GM12878 (cell line): ENCODE data around the gene DEFB131B.
"Not testable (repeated sequence)": the region's sequence is repeated elsewhere in the genome, so short reads cannot be mapped to it uniquely, and the experiment has no call there.

Source experiments
- EGR1 ChIP-seq, 2 experiments: IDR thresholded peaks; 1 replicate in 1 of 2; 2 replicates in 1 of 2; pipeline ENCODE4 v1.6.1; 2011 to 2012; ENCODE audit warnings: low read depth in 2 of 2, low read length in 2 of 2, borderline replicate concordance in 1 of 2, mild to moderate bottlenecking in 1 of 2, moderate library complexity in 1 of 2
- EP300 ChIP-seq, 2 experiments: fragments of 150-350 bp in 1 of 2; IDR thresholded peaks; 2 replicates each; pipeline ENCODE4 v1.6.1; 2011 to 2012; ENCODE audit warnings: low read depth in 2 of 2, low read length in 2 of 2, borderline replicate concordance in 1 of 2, improper control_type of control experiment in 1 of 2, inconsistent platforms in 1 of 2; ENCODE audit not compliant: control insufficient read depth in 1 of 2
- PAX8 ChIP-seq: fragments of 450-650 bp; IDR thresholded peaks from 2 replicates; pipeline ENCODE4 v1.6.1; 2017; ENCODE audit warnings: mild to moderate bottlenecking, moderate library complexity
- POLR2A ChIP-seq: IDR thresholded peaks from 2 replicates; pipeline ENCODE4 v1.6.1; 2011; ENCODE audit warnings: low read depth, mild to moderate bottlenecking, low read length
- POU2F2 ChIP-seq: IDR thresholded peaks from 3 replicates; pipeline ENCODE4 v1.6.1; 2011; ENCODE audit warnings: low read depth, mild to moderate bottlenecking, low read length, borderline replicate concordance
- RB1 ChIP-seq: fragments of 450-650 bp; formaldehyde crosslinking; IDR thresholded peaks from 2 replicates; pipeline ENCODE4 v1.6.1; 2017; ENCODE audit warnings: mild to moderate bottlenecking, borderline replicate concordance
- SP1 ChIP-seq: IDR thresholded peaks from one replicate; pipeline ENCODE4 v1.6.1; 2011; ENCODE audit warnings: low read depth, low read length
- SRF ChIP-seq, 2 experiments: IDR thresholded peaks; 2 replicates each; pipeline ENCODE4 v1.6.1; 2011; ENCODE audit warnings: low read depth in 2 of 2, low read length in 2 of 2, mild to moderate bottlenecking in 1 of 2, moderate library complexity in 1 of 2
- TCF3 ChIP-seq: IDR thresholded peaks from 2 replicates; pipeline ENCODE4 v1.6.1; 2012; ENCODE audit warnings: low read depth, mild to moderate bottlenecking, low read length, borderline replicate concordance; ENCODE audit not compliant: insufficient read depth
- ZBTB4 ChIP-seq: fragments of 450-650 bp; formaldehyde crosslinking; IDR thresholded peaks from 2 replicates; pipeline ENCODE4 v1.4.0; 2022; ENCODE audit warnings: mild to moderate bottlenecking, moderate library complexity
- TF ChIP-seq, protein P1 (sequence below): IDR thresholded peaks from 2 replicates; pipeline ENCODE4 v1.6.1; 2012; ENCODE audit warnings: low read length, inconsistent platforms
- TF ChIP-seq, protein P2 (sequence below), 3 experiments: IDR thresholded peaks in 2 of 3; conservative IDR thresholded peaks in 1 of 3; 2 replicates each; pipeline ENCODE4 v1.5.1; 2011; ENCODE audit warnings: low read depth in 3 of 3, low read length in 3 of 3, mild to moderate bottlenecking in 3 of 3, control low read depth in 2 of 3, moderate library complexity in 2 of 3, inconsistent platforms in 1 of 3, mixed read lengths in 1 of 3; ENCODE audit not compliant: control insufficient read depth in 2 of 3, insufficient read depth in 1 of 3; ENCODE audit errors: extremely low read depth in 1 of 3

DNA sequence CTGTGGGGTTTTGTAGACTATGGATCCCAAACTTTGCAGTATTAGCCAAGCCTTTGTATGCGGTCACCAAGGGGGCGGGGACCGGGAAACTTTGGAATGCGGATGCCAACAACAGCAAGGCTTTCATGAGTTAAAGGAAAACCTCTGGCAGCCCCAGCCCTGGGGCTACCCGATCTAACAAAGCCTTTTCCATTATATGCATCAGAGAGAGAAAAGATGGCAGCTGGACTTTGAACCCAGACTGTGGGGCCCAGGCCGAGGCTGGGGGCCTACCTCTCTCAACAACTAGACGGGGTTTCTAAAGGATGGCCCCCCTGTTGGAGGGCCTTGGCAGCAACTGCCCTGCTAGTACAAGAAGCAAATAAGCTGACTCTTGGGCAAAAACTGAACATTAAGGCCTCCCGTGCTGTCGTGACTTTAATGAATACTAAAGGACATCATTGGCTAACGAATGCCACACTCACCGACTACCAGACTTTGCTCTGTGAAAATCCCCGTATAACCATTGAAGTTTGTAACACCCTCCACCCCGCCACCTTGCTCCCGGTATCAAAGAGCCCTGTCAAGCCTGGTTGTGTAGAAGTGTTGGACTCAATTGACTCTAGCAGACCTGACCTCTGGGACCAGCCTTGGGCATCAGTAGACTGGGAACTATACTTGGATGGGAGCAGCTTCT lies 10.2 kb downstream of the DEFB131B start:
- TF ChIP-seq, protein P1, sequence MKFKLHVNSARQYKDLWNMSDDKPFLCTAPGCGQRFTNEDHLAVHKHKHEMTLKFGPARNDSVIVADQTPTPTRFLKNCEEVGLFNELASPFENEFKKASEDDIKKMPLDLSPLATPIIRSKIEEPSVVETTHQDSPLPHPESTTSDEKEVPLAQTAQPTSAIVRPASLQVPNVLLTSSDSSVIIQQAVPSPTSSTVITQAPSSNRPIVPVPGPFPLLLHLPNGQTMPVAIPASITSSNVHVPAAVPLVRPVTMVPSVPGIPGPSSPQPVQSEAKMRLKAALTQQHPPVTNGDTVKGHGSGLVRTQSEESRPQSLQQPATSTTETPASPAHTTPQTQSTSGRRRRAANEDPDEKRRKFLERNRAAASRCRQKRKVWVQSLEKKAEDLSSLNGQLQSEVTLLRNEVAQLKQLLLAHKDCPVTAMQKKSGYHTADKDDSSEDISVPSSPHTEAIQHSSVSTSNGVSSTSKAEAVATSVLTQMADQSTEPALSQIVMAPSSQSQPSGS, result not testable (repeated sequence)
- not testable (repeated sequence) for TF ChIP-seq RB1; POLR2A; EP300 (IDR thresholded peaks at IDR 0.05; ENCODE audit: borderline replicate concordance in 1 of 2, control insufficient read depth in 1 of 2, low read depth in 2 of 2, low read length in 2 of 2); SRF (IDR thresholded peaks at IDR 0.05; ENCODE audit: low read depth in 2 of 2, low read length in 2 of 2); PAX8; POU2F2; TCF3; SP1; ZBTB4 (CRISPR knock-in tag); EGR1 (IDR thresholded peaks at IDR 0.05; ENCODE audit: borderline replicate concordance in 1 of 2, low read depth in 2 of 2, low read length in 2 of 2)
- TF ChIP-seq, protein P2, sequence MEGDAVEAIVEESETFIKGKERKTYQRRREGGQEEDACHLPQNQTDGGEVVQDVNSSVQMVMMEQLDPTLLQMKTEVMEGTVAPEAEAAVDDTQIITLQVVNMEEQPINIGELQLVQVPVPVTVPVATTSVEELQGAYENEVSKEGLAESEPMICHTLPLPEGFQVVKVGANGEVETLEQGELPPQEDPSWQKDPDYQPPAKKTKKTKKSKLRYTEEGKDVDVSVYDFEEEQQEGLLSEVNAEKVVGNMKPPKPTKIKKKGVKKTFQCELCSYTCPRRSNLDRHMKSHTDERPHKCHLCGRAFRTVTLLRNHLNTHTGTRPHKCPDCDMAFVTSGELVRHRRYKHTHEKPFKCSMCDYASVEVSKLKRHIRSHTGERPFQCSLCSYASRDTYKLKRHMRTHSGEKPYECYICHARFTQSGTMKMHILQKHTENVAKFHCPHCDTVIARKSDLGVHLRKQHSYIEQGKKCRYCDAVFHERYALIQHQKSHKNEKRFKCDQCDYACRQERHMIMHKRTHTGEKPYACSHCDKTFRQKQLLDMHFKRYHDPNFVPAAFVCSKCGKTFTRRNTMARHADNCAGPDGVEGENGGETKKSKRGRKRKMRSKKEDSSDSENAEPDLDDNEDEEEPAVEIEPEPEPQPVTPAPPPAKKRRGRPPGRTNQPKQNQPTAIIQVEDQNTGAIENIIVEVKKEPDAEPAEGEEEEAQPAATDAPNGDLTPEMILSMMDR (IDR thresholded peaks at IDR 0.05 in 2 of 3, conservative IDR thresholded peaks at IDR 0.05 in 1 of 3; ENCODE audit: control insufficient read depth in 2 of 3, extremely low read depth in 1 of 3, insufficient read depth in 1 of 3, low read depth in 3 of 3, low read length in 3 of 3), result not testable (repeated sequence)
